Heart left ventricle (tissue), 13 donors: ENCODE data around the gene GNG7.

Experiments
- CTCF ChIP-seq, 12 donors: fragments of 200-600 bp; sonication (generic) in 4 of 12; IDR thresholded peaks; one replicate each; pipeline versions ENCODE4 v1.5.0 to v1.8.0; 2018 to 2022; ENCODE audit warnings: antibody characterized with exemption in 12 of 12, mild to moderate bottlenecking in 5 of 12
- POLR2A ChIP-seq, 2 donors: fragments of 450-650 bp; IDR thresholded peaks; one replicate each; pipeline ENCODE4 v1.6.1; 2017; ENCODE audit warnings: antibody characterized with exemption in 2 of 2, mild to moderate bottlenecking in 2 of 2, moderate library complexity in 2 of 2
- donor health status: ischemic (EF 13 %, LVEDD 7.1; RV severe dilation, severe dysfunction).
- donor health status: DM: no; HTN: yes; CAD: no.
- donor health status: DM: no; HTN: no; CAD: no.
- donor health status: ischemic (EF 25% LVEDD 6.9; RV normal size, moderate dysfunction).
- donor health status: ischemic (EF 25% LVEDD 5.7; RV mildly dilated, moderate dysfunction).
- donor health status: ischemic (EF 35%, LVEDD 5.7; RV mildly dilated, moderate dysfunction).
- donor health status: nonischemic (EF 11% LVEDD 7.7; RV severe dilation, severe dysfunction).
- donor health status: DM: yes; HTN: yes; CAD: no.
- donor health status: PGD.
- donor health status: ischemic (EF 29% LVEDD 5.4; RV normal size, mild dysfunction).
- donor health status: nonischemic (EF 23%, LVEDD 6.1; RV moderate dilation, normal function).

DNA sequence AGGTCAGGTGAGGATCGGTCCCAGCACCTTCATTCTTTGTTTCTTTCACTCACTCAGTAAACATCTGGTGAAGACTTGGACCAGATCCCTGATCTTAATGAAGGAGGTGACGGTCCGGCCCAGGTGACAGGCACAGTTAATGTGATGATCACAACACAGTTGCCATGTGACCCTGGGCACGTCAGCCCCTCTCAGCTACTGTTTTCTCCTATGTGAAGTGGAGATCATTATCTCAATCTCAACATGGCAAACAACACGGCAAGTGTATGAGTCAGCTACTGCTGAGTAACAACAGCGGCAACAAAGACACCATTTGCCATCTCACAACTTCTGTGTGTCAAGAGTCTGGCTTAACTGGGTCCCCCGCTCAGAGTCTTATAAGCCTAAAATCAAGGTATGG is 74.6 kb downstream of the GNG7 start:
- TF ChIP-seq CTCF (IDR thresholded peaks at IDR 0.05) (no peak), POLR2A (IDR thresholded peaks at IDR 0.05) (no peak)
